ENCODE results near the gene C19orf44. TPM values are rescaled to one million over a fixed set of nuclear protein-coding genes. Genes with fewer than 3 reads are reported as not detected.
"Not testable (repeated sequence)": the region's sequence is repeated elsewhere in the genome, so short reads cannot be mapped to it uniquely, and the experiment has no call there.

C19orf44 gene
- total and polyA plus RNA-seq, 3 experiments from 2014 or later: 1.3 to 5.4 (median 5.1) TPM

DNA sequence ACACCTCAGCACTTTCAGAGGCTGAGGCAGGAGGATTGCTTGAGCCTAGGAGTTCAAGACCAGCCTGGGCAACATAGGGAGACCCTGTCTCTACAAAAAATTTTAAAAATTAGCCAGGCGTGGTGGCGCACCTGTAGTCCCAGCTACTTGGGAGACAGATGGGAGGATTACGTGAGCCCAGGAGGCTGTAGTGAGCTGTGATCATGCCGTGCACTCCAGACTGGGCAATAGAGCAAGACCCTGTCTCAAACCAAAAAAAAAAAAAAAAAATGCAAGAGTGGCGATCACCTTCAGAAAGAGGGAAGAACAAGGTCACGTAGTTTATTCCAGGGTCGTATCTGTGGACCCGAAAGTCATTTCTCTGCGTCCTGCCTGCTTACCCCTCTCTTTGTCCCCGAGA, 16.4 kb downstream of the C19orf44 start:
- peaks cover 9 to 13% (median 10%) of the 10 kb centered on the region in 3 donors for H3K4me1 Mint-ChIP-seq
- H3K4me1 ChIP-seq (ENCODE audit: insufficient read depth, low read length); H3K27ac ChIP-seq (ENCODE audit: low read depth, low read length); H3K4me3 ChIP-seq (ENCODE audit: low read length); H3K4me3 Mint-ChIP-seq; DNase-seq; H3K27ac Mint-ChIP-seq; CTCF ChIA-PET; H3K9me3 Mint-ChIP-seq; H3K27me3 Mint-ChIP-seq; POLR2A ChIA-PET; H3K9me3 ChIP-seq (ENCODE audit: low read length); H3K36me3 ChIP-seq (ENCODE audit: insufficient read depth, low read length); H3K27me3 ChIP-seq (ENCODE audit: insufficient read depth, low read length, poor library complexity, severe bottlenecking): not testable (repeated sequence)
- H3K36me3 Mint-ChIP-seq: peaks cover 0 to 23% (median 3%) of the 10 kb centered on the region in 3 donors

- Mint-ChIP-seq H3K36me3 (peaks cover 0 to 37% (median 4%) of the 10 kb centered on the region in 3 donors), H3K4me1 (peaks cover 10 to 19% (median 12%) of the 10 kb centered on the region in 3 donors), H3K4me3 (no peak overlapping the region), H3K27me3 (no peaks in the 10 kb centered on the region), H3K9me3 (no peaks in the 10 kb centered on the region), H3K27ac (no peak overlapping the region)
- H3K36me3 ChIP-seq (ENCODE audit: insufficient read depth, low read length): peaks cover 11% of the 10 kb centered on the region
- POLR2A ChIA-PET: no interaction called here
- no peaks in the 10 kb centered on the region for H3K4me1 ChIP-seq (ENCODE audit: insufficient read depth, low read length)
- H3K9me3 ChIP-seq (ENCODE audit: low read length): no peaks in the 10 kb centered on the region
- CTCF ChIA-PET: no interaction called here
- no peak for DNase-seq
- H3K4me3 ChIP-seq (ENCODE audit: low read length): no peak overlapping the region
- no peaks in the 10 kb centered on the region for H3K27me3 ChIP-seq (ENCODE audit: insufficient read depth, low read length, poor library complexity, severe bottlenecking)
- no peak overlapping the region for H3K27ac ChIP-seq (ENCODE audit: low read depth, low read length)
Measured at GRCh38 chr19:16514383-16515019, 18.3 kb downstream of the C19orf44 start.

DNA sequence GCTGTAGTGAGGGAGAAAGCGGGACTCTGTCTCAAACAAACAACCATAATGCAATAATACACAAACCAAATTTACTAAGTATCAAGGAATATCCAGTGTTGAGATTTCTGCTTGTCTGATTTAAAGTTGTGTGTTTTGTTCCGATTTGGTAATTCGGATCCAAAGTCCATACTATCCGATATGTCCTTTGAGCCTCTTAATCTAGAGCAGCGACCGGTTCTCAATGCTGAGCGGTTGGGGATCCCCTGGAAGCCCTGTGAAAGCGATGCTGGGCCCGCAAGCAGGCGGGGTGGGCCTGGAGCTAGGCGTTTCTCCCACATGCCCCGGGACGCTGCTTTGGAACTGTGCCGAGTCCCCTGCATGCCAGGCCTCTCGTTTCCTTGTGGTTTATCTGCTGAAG, 20.2 kb downstream of the C19orf44 start:
- peak overlapping the region in 2 of 8 donors; percentile 74 to 95 for H3K27ac Mint-ChIP-seq
- CTCF ChIA-PET: no interaction called here
- no peaks in the 10 kb centered on the region for H3K27me3 Mint-ChIP-seq
- no peak overlapping the region for H3K4me3 Mint-ChIP-seq
- Histone ChIP-seq H3K27ac (ENCODE audit: low read depth, low read length) (no peak overlapping the region), H3K4me3 (ENCODE audit: low read length) (no peak overlapping the region), H3K36me3 (ENCODE audit: insufficient read depth, low read length) (peaks cover 21% of the 10 kb centered on the region), H3K27me3 (ENCODE audit: insufficient read depth, low read length, poor library complexity, severe bottlenecking) (no peaks in the 10 kb centered on the region), H3K9me3 (ENCODE audit: low read length) (no peaks in the 10 kb centered on the region), H3K4me1 (ENCODE audit: insufficient read depth, low read length) (no peaks in the 10 kb centered on the region)
- H3K9me3 Mint-ChIP-seq: no peaks in the 10 kb centered on the region
- no peak for DNase-seq
- H3K36me3 Mint-ChIP-seq: peaks cover 0 to 54% (median 8%) of the 10 kb centered on the region in 3 donors
- POLR2A ChIA-PET: no interaction called here
- H3K4me1 Mint-ChIP-seq: peaks cover 10 to 19% (median 12%) of the 10 kb centered on the region in 3 donors

- POLR2A ChIA-PET: no interaction called here
Measured at GRCh38 chr19:16516923-16517610, 20.9 kb downstream of the C19orf44 start.

GRCh38 chr19:16518061-16518460, 21.9 kb downstream of the C19orf44 start:
- H3K36me3 ChIP-seq (ENCODE audit: insufficient read depth, low read length): peaks cover 27% of the 10 kb centered on the region
- CTCF ChIA-PET: no interaction called here

More at GRCh38 chr19:16516923-16517610, 20.9 kb downstream of the C19orf44 start:
- Histone ChIP-seq H3K4me1 (ENCODE audit: insufficient read depth, low read length) (no peaks in the 10 kb centered on the region), H3K4me3 (ENCODE audit: low read length) (no peak overlapping the region), H3K27ac (ENCODE audit: low read depth, low read length) (no peak overlapping the region), H3K27me3 (ENCODE audit: insufficient read depth, low read length, poor library complexity, severe bottlenecking) (no peaks in the 10 kb centered on the region), H3K36me3 (ENCODE audit: insufficient read depth, low read length) (peaks cover 21% of the 10 kb centered on the region), H3K9me3 (ENCODE audit: low read length) (no peaks in the 10 kb centered on the region)
- Mint-ChIP-seq H3K4me3 (no peak overlapping the region), H3K9me3 (no peaks in the 10 kb centered on the region), H3K4me1 (peaks cover 10 to 19% (median 12%) of the 10 kb centered on the region in 3 donors), H3K27ac (peak overlapping the region in 6 of 8 donors; percentile 17 to 95 (median 68)), H3K36me3 (peaks cover 0 to 58% (median 6%) of the 10 kb centered on the region in 3 donors), H3K27me3 (no peaks in the 10 kb centered on the region)
- DNase-seq: peak in 1 of 5 donors; percentile 22
- CTCF ChIA-PET: no interaction called here

GRCh38 chr19:16518483-16519229, 22.5 kb downstream of the C19orf44 start:
- peaks cover 10 to 19% (median 12%) of the 10 kb centered on the region in 3 donors for H3K4me1 Mint-ChIP-seq
- DNase-seq: no peak
- CTCF ChIA-PET: no interaction called here

More at GRCh38 chr19:16518061-16518460, 21.9 kb downstream of the C19orf44 start:
- POLR2A ChIA-PET: no interaction called here
- Histone ChIP-seq H3K4me3 (ENCODE audit: low read length) (no peak overlapping the region), H3K27ac (ENCODE audit: low read depth, low read length) (no peak overlapping the region), H3K4me1 (ENCODE audit: insufficient read depth, low read length) (no peaks in the 10 kb centered on the region), H3K9me3 (ENCODE audit: low read length) (no peaks in the 10 kb centered on the region), H3K27me3 (ENCODE audit: insufficient read depth, low read length, poor library complexity, severe bottlenecking) (no peaks in the 10 kb centered on the region)
- H3K27ac Mint-ChIP-seq: no peak overlapping the region
- no peaks in the 10 kb centered on the region for H3K27me3 Mint-ChIP-seq
- no peak for DNase-seq
- no peaks in the 10 kb centered on the region for H3K9me3 Mint-ChIP-seq
- peaks cover 10 to 19% (median 12%) of the 10 kb centered on the region in 3 donors for H3K4me1 Mint-ChIP-seq
- peaks cover 0 to 63% (median 5%) of the 10 kb centered on the region in 3 donors for H3K36me3 Mint-ChIP-seq
- no peak overlapping the region for H3K4me3 Mint-ChIP-seq

GRCh38 chr19:16519230-16519687, 23.1 kb downstream of the C19orf44 start:
- H3K9me3 Mint-ChIP-seq: no peaks in the 10 kb centered on the region
- H3K27ac Mint-ChIP-seq: peak overlapping the region in 1 of 8 donors; percentile 72
- no peak overlapping the region for H3K4me3 Mint-ChIP-seq
- H3K4me1 ChIP-seq (ENCODE audit: insufficient read depth, low read length): no peaks in the 10 kb centered on the region
- ChIA-PET POLR2A (no interaction called here), CTCF (no interaction called here)
- H3K9me3 ChIP-seq (ENCODE audit: low read length): no peaks in the 10 kb centered on the region
- peaks cover 0 to 72% (median 9%) of the 10 kb centered on the region in 3 donors for H3K36me3 Mint-ChIP-seq
- no peaks in the 10 kb centered on the region for H3K27me3 ChIP-seq (ENCODE audit: insufficient read depth, low read length, poor library complexity, severe bottlenecking)
- no peak overlapping the region for H3K27ac ChIP-seq (ENCODE audit: low read depth, low read length)
- peaks cover 10 to 19% (median 12%) of the 10 kb centered on the region in 3 donors for H3K4me1 Mint-ChIP-seq
- H3K4me3 ChIP-seq (ENCODE audit: low read length): no peak overlapping the region
- H3K36me3 ChIP-seq (ENCODE audit: insufficient read depth, low read length): peaks cover 39% of the 10 kb centered on the region
- no peak for DNase-seq
- no peaks in the 10 kb centered on the region for H3K27me3 Mint-ChIP-seq

More at GRCh38 chr19:16518483-16519229, 22.5 kb downstream of the C19orf44 start:
- Mint-ChIP-seq H3K27me3 (no peaks in the 10 kb centered on the region), H3K4me3 (no peak overlapping the region), H3K9me3 (no peaks in the 10 kb centered on the region), H3K36me3 (peaks cover 0 to 66% (median 7%) of the 10 kb centered on the region in 3 donors), H3K27ac (peak overlapping the region in 1 of 8 donors; percentile 50)
- POLR2A ChIA-PET: no interaction called here
- H3K27ac ChIP-seq (ENCODE audit: low read depth, low read length): no peak overlapping the region
- no peak overlapping the region for H3K4me3 ChIP-seq (ENCODE audit: low read length)
- no peaks in the 10 kb centered on the region for H3K4me1 ChIP-seq (ENCODE audit: insufficient read depth, low read length)
- no peaks in the 10 kb centered on the region for H3K9me3 ChIP-seq (ENCODE audit: low read length)
- peaks cover 33% of the 10 kb centered on the region for H3K36me3 ChIP-seq (ENCODE audit: insufficient read depth, low read length)
- H3K27me3 ChIP-seq (ENCODE audit: insufficient read depth, low read length, poor library complexity, severe bottlenecking): no peaks in the 10 kb centered on the region
